ENCODE results near the gene WDR45B.

DNA sequence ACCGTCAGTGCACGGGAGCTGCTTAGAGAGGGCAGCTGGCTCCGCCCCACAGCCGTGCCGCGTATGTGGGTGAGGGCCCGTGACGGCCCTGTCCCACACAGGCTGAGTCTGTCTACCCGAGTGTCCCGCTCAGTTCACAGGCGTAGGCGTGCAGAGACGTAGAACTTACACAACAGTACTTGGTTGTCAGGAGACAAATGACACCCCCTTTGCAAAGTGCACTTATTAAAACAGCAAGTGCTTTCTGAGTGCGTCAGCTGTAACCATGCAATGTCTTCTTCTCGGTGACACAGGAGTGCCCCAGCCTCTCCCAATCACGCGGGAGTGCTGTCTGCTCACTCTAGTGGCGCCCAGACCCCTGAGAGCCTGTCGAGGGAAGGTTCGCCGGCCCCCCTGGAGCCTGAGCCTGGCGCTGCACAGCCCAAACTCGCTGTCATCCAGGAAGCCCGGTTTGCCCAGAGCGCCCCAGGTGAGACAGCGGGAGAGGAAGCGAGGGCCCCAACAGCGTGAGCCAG, 64.5 kb downstream of the WDR45B start:
- no peak for TF ChIP-seq EZH2 (IDR thresholded peaks at IDR 0.05; ENCODE audit: insufficient read depth, poor library complexity, severe bottlenecking)
- TF ChIP-seq EZH2phosphoT487 (IDR thresholded peaks at IDR 0.05; ENCODE audit: insufficient read depth, low read depth): no peak

All from GM23248 (cell line).